HL-60 (cell line): ENCODE results near the gene PRDM11.

Experiments used
- DNase-seq, 2 experiments: peaks; one replicate each; pipeline ENCODE4 v3.0.0-alpha.2; 2010 to 2020; ENCODE audit warnings: low read depth in 1 of 2, low spot score in 1 of 2
- H3K27ac ChIP-seq: fragments of 250-450 bp; sonication (Bioruptor Pico); replicated peaks from 2 replicates; pipeline ENCODE4 v1.5.1; 2020; ENCODE audit warnings: mild to moderate bottlenecking, moderate library complexity
- H3K27me3 ChIP-seq: fragments of 250-450 bp; sonication (Bioruptor Pico); 2 replicates; pipeline ENCODE4 v1.5.1; 2021; ENCODE audit warnings: mild to moderate bottlenecking, moderate library complexity; ENCODE audit not compliant: insufficient read depth, poor library complexity, severe bottlenecking
- H3K4me3 ChIP-seq: replicated peaks from 2 replicates; pipeline ENCODE4 v1.5.1; 2011; ENCODE audit warnings: mild to moderate bottlenecking, control low read depth, low read length; ENCODE audit not compliant: insufficient read depth
- GABPA ChIP-seq: IDR thresholded peaks from 2 replicates; pipeline ENCODE4 v1.6.1; 2012; ENCODE audit warnings: low read depth
- POLR2AphosphoS5 ChIP-seq: IDR thresholded peaks from 2 replicates; pipeline ENCODE4 v1.6.1; 2012; ENCODE audit warnings: low read depth
- REST ChIP-seq: IDR thresholded peaks from 2 replicates; pipeline ENCODE4 v1.6.1; 2012; ENCODE audit warnings: low read depth; ENCODE audit not compliant: insufficient replicate concordance
- SPI1 ChIP-seq: IDR thresholded peaks from 2 replicates; pipeline ENCODE4 v1.6.1; 2012; ENCODE audit warnings: low read depth, mild to moderate bottlenecking, borderline replicate concordance
- TF ChIP-seq, protein P1 (sequence below): IDR thresholded peaks from one replicate; pipeline ENCODE4 v1.5.1; 2011; ENCODE audit warnings: low read length, control low read depth, inconsistent platforms; ENCODE audit not compliant: insufficient read depth

PRDM11 gene

DNA sequence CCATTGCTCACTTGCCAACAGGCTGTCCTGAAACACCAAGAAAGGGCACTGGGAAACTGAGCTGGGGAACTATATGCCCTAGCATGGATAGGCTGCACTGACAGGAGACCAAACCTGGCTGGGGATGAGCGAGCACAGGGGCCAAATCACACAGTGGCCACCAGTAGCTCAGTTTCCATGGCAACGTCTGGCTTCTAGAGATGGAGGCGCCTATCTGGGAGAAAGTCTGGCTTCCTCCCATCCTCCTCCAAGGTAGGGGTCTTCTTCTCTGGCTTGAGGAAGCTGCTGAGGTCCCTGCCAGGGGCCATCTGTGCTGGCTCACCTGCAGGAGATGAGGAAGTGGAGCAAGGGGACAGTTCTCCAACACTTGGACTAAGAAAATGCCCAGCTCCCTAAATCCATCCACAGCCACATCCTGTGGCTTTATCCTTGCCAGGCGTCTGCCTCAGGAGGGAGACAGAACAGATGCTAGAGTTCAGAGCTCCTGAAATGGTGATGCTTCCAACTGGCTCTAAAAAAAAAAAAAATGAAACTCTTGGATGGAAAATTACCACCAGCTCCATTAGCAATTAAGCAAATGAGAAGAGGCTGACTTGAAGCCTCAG is 91.4 kb downstream of the PRDM11 start:
- DNase-seq, result no peak
- Histone ChIP-seq H3K4me3 (no peak overlapping the region), H3K27me3 (no peaks in the 10 kb centered on the region), H3K27ac (no peak overlapping the region)
- TF ChIP-seq POLR2AphosphoS5, result no peak
- TF ChIP-seq GABPA, result no peak
- TF ChIP-seq, protein P1, sequence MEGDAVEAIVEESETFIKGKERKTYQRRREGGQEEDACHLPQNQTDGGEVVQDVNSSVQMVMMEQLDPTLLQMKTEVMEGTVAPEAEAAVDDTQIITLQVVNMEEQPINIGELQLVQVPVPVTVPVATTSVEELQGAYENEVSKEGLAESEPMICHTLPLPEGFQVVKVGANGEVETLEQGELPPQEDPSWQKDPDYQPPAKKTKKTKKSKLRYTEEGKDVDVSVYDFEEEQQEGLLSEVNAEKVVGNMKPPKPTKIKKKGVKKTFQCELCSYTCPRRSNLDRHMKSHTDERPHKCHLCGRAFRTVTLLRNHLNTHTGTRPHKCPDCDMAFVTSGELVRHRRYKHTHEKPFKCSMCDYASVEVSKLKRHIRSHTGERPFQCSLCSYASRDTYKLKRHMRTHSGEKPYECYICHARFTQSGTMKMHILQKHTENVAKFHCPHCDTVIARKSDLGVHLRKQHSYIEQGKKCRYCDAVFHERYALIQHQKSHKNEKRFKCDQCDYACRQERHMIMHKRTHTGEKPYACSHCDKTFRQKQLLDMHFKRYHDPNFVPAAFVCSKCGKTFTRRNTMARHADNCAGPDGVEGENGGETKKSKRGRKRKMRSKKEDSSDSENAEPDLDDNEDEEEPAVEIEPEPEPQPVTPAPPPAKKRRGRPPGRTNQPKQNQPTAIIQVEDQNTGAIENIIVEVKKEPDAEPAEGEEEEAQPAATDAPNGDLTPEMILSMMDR, result no peak
- TF ChIP-seq SPI1, result no peak
- TF ChIP-seq REST, result no peak

DNA sequence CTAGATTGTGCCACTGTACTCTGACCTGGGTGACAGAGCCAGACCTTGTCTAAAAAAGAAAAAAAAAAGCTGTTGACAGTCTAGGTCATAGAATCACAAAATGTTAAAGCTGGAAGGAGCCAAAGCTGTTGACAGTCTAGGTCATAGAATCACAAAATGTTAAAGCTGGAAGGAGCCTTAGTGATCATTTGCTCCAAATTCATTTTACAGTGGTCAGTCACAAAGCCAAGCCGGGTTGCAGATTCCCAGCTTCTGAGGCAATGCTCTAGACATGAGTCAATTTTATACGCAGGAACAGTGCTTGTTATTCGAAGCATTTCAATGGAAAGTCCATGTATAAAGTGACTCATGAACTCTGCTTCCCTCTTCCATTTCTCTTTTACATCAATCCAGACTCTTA is 92.3 kb downstream of the PRDM11 start:
- DNase-seq, result no peak
- H3K27ac ChIP-seq, result no peak overlapping the region
- no peak for TF ChIP-seq POLR2AphosphoS5
- TF ChIP-seq, protein P1, result no peak
- no peak for TF ChIP-seq REST
- no peak for TF ChIP-seq SPI1
- TF ChIP-seq GABPA, result no peak
- H3K4me3 ChIP-seq, result no peak overlapping the region
- no peaks in the 10 kb centered on the region for H3K27me3 ChIP-seq

DNA sequence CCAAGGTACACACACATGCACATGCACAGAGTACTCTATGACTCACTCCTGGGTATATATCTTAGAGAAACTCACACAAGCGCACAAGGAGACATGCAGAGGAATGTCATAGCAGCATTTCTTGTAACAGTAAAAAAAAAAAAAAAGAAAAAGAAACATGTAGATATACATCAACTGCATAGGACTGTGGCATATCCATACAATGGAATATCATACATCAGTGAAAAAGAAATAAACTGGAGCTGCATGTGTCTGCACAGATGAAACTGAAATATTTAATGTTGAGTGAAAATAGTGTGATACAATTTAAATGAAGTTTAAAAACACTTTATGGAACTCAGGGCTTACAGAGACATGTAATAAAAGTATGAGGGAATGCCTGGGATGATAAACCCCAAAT is 93.3 kb downstream of the PRDM11 start:
- H3K27ac ChIP-seq, result no peak overlapping the region
- no peak for TF ChIP-seq REST
- TF ChIP-seq POLR2AphosphoS5, result no peak
- TF ChIP-seq SPI1, result no peak
- TF ChIP-seq, protein P1, result no peak
- TF ChIP-seq GABPA, result no peak
- H3K27me3 ChIP-seq, result peaks cover 2% of the 10 kb centered on the region
- no peak for DNase-seq
- H3K4me3 ChIP-seq, result no peak overlapping the region
